GM06990 (cell line): Measurements from ENCODE around the gene PPM1E.
A peak's percentile ranks its signal among the peaks of the same experiment; 100 is the strongest.

Source experiments
- DNase-seq: peaks from one replicate; pipeline ENCODE4 v3.0.0-alpha.2; 2011; ENCODE audit not compliant: insufficient read length; ENCODE audit errors: extremely low read depth
- H3K27me3 ChIP-seq: replicated peaks from 2 replicates; pipeline ENCODE4 v1.6.0; 2011; ENCODE audit warnings: low read length; ENCODE audit not compliant: control insufficient read depth, insufficient read depth
- H3K36me3 ChIP-seq: 2 replicates; pipeline ENCODE4 v1.5.1; 2011; ENCODE audit warnings: low read length; ENCODE audit not compliant: control insufficient read depth, insufficient read depth
- H3K4me3 ChIP-seq: replicated peaks from 2 replicates; pipeline ENCODE4 v1.5.1; 2011; ENCODE audit warnings: low read depth, mild to moderate bottlenecking, control low read depth, low read length
- CTCF ChIP-seq: IDR thresholded peaks from 2 replicates; pipeline ENCODE4 v1.5.1; 2011; ENCODE audit warnings: low read length, control low read depth, mild to moderate bottlenecking, inconsistent platforms; ENCODE audit not compliant: insufficient read depth, poor library complexity, severe bottlenecking

The PPM1E gene

GRCh38 chr17:58985367-58985766, 229.7 kb downstream of the PPM1E start:
- H3K4me3 ChIP-seq, result no peak overlapping the region
- H3K36me3 ChIP-seq, result no peaks in the 10 kb centered on the region
- no peaks in the 10 kb centered on the region for H3K27me3 ChIP-seq
- no peak for DNase-seq
- no peak for TF ChIP-seq CTCF

DNA sequence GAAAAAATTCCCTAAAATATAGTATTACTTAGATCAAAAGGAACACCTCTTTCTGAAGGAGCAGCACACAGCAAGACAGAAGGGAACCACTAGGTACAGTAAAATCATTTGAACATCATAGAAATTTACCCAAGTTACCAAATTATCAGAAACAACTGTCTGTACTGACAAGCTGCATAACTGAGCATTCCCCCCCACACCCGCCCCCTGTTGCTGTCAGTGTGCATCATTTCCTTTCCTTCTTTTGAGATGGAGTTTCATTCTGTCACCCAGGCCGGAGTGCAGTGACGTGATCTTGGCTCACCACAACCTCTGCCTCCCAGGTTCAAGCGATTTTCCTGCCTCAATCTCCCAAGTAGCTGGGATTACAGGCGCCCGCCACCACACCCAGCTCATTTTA, 230.3 kb downstream of the PPM1E start:
- no peak for TF ChIP-seq CTCF
- H3K27me3 ChIP-seq, result no peaks in the 10 kb centered on the region
- no peak overlapping the region for H3K4me3 ChIP-seq
- DNase-seq, result no peak
- H3K36me3 ChIP-seq, result no peaks in the 10 kb centered on the region

DNA sequence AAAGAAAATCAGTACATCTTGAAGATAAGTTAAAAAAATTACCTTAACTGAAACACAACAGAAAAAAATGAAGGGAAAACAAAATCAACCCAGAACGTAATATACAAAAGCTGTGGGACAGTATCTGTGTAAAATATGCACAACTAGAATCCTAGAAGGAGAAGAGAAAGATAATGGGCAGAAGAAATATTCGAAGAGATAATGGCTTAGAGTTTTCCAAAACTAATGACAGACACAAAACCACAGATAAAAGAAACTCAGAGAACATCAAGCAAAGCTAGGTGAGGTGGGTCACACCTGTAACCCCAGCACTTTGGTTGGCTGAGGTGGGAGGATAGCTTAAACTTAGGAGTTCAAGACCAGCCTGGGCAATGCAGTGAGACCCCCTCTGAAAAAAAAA, 234.0 kb downstream of the PPM1E start:
- H3K27me3 ChIP-seq, result no peaks in the 10 kb centered on the region
- no peak for TF ChIP-seq CTCF
- DNase-seq, result no peak
- H3K4me3 ChIP-seq, result no peak overlapping the region
- no peaks in the 10 kb centered on the region for H3K36me3 ChIP-seq

DNA sequence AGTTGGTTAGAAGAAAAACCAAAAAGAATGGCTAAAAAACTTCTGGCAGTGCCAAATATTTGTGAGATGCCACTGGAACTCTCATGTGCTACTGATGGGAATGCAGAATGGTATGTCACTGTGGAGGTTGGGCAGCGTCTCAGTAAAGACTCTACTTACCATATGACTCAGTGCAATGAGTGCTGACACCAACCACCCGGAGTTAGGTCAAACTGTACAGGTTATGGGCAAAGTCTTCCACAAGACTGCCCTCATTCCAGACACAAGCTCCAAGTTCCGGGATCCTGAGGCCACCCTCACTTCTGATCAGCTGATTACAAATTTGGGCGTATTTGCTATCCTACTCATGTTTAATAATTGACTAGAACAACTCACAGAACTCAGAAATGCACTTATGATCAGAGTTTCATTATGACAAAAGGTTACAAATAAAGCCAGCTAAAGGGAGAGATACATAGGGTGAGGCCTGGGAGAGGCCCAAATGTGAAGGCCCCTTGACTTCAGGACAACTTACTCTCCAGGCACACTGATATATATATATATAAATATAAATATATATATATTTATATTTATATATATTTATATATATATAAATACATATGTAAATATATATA, 236.2 kb downstream of the PPM1E start:
- DNase-seq, result peak; percentile 37
- Histone ChIP-seq H3K4me3 (no peak overlapping the region), H3K36me3 (no peaks in the 10 kb centered on the region; the same call in 1 of the 2 replicates), H3K27me3 (no peaks in the 10 kb centered on the region)
- TF ChIP-seq CTCF, result no peak

- H3K4me3 ChIP-seq, result no peak overlapping the region
- DNase-seq, result no peak
- peaks cover 1% of the 10 kb centered on the region; the same call in 1 of the 2 replicates for H3K36me3 ChIP-seq
- H3K27me3 ChIP-seq, result no peaks in the 10 kb centered on the region
- TF ChIP-seq CTCF, result no peak
These were observed 237.7 kb downstream of the PPM1E start for GRCh38 chr17:58993311-58993710.
